HG02938 (cell line): ENCODE data around the gene DZIP1L.
"Not testable (repeated sequence)": the region's sequence is repeated elsewhere in the genome, so short reads cannot be mapped to it uniquely, and the experiment has no call there.

Source experiments
- ATAC-seq: cut with Tn5 transposase; IDR thresholded peaks from one replicate; pipeline ENCODE4 v1.9.1; 2021; ENCODE audit warnings: mild to moderate bottlenecking, moderate library complexity; ENCODE audit not compliant: unreplicated experiment

DZIP1L gene

GRCh38 chr3:138114431-138114918, 933 bp downstream of the DZIP1L start:
- ATAC-seq: no peak

DNA sequence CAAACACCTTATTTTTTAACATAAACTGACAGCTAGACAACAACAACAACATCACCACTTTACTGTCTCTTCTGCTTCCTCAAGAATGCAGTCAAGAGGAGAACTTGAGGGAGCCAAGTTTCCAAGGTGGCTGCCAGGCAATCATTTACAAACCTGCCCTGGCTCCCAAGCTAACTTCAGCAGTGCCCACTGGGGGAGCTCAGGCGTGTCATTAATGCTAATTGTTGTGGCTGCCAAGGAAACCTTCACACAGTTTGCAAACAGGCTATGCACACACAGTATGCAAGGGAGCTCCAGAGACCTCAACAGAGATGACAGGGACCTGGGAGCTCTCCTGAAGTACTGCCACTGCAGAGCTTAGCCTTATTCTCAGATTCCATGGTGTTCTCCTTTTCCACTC, 2.1 kb downstream of the DZIP1L start:
- no peak for ATAC-seq

GRCh38 chr3:138112362-138112761, 3.0 kb downstream of the DZIP1L start:
- ATAC-seq: no peak

DNA sequence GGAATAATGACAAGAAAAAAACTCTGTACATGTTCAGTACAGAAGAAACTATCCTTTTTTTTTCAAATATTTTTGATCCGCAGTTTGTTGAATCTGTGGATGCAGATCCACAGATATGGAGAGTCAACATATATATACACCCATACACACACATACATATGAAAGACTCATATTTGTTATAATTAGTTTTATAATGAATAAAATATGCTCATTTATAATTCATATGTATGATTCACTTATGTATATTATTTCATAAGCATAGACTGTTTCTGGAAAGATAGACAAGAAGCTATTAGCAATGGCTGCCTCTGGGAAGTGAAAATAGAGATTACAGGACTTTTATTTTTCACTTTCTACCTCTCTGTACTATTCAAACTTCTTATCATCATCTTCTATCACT, 9.8 kb downstream of the DZIP1L start:
- no peak for ATAC-seq

DNA sequence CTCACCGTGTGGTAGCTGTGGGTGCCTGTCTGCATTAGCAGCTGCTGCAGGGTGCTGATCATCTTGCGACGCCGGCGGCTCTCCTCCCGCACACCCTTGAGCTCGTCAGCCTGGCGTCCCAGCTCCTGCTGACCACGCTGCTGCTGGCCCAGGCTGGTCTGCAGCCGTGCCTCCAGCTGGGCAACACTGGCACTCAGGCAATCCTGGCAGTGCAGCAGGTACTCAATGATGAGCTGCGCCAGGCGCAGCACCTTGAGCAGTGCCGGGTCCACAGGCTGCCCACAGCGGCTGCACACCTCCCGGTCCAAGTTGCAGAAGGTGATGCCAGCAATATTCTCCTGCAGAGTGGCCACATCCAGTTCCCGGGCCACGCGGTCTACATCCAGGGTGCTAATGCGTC, 11.9 kb downstream of the DZIP1L start:
- no peak for ATAC-seq

- ATAC-seq: not testable (repeated sequence)
These were observed 14.0 kb downstream of the DZIP1L start for GRCh38 chr3:138101351-138101940.

DNA sequence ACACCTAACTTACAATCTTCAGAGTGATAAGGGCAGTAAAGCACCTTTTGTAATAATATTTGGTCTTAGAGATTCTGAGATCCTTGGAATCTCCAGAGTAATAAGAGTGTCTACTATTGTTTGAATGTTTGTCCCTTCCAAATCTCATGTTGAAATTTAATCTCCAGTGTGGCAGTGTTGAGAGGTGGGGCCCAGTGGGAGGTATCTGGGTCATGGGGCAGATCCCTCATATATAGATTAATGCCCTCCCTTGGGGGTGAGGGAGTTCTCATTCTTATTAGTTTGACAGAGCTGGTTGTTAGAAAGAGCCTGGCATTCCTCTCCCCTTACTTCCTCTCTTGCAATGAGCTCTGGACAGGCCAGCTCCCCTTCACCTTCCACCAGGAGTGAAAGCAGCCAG, 16.0 kb downstream of the DZIP1L start:
- ATAC-seq: no peak

- ATAC-seq: peak; percentile 88
These were observed 17.9 kb downstream of the DZIP1L start for GRCh38 chr3:138097192-138098172.

- ATAC-seq: no peak
These were observed 21.7 kb downstream of the DZIP1L start for GRCh38 chr3:138093721-138094120.

DNA sequence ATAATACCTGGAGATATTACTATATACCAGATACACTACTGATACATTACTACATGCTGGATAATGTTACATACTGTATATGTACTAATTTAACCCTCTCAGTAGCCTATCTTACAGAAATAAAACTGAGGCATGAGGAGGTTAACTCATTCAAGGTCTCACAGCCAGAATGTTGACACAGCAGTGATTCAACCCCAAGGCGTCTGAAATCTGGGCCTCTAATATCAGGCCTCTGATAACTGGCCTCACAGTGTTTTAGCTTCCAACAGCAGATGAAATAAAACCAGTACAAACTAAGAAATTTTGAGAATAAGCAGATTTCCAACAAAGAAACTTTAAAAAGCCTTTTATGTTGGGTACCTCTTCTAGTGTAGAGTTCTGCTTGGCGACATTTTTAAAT, 23.4 kb downstream of the DZIP1L start:
- no peak for ATAC-seq

DNA sequence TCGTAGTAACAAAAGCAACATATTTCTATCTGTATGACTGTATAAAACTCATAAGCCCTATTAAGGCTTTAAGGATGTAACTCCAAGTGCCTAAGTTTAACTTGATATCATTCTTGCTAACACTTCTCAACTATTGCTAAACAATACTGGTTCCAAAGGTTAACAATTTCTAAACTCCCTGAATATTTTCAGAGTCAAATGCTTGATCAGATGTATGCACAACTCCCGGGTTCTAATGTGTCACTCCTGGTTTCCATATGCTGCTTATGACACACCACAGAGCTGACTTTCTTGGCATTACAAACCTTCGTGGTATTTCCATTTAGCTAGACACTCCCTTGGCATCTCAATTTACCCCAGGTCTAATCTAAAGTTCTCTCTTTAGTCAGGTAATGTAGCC, 26.3 kb downstream of the DZIP1L start:
- no peak for ATAC-seq

- ATAC-seq: not testable (repeated sequence)
These were observed 29.7 kb downstream of the DZIP1L start for GRCh38 chr3:138085745-138086144.

DNA sequence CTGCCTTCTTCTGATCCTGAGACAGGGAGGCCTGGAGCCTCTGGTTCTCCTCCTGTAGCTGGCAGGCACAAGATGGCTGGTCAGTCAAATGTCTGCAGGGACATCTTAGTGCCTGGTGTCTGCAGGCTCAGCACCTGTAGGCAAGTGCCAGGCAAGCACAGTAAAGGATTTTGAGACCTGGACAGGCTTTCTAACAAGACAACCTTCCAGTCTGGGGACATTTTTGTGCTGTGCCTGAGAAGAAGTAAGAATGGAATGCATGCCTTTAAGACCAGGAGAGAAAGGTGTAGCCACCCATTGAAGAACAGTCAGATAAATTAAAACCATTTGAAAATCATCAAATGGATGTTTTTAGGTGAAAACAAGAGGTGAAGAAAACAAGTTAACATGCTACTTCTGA, 31.2 kb downstream of the DZIP1L start:
- no peak for ATAC-seq

- ATAC-seq: peak; percentile 36
These were observed 32.4 kb downstream of the DZIP1L start for GRCh38 chr3:138082992-138083386.

GRCh38 chr3:138082085-138082991, 33.1 kb downstream of the DZIP1L start:
- peak; percentile 82 for ATAC-seq

DNA sequence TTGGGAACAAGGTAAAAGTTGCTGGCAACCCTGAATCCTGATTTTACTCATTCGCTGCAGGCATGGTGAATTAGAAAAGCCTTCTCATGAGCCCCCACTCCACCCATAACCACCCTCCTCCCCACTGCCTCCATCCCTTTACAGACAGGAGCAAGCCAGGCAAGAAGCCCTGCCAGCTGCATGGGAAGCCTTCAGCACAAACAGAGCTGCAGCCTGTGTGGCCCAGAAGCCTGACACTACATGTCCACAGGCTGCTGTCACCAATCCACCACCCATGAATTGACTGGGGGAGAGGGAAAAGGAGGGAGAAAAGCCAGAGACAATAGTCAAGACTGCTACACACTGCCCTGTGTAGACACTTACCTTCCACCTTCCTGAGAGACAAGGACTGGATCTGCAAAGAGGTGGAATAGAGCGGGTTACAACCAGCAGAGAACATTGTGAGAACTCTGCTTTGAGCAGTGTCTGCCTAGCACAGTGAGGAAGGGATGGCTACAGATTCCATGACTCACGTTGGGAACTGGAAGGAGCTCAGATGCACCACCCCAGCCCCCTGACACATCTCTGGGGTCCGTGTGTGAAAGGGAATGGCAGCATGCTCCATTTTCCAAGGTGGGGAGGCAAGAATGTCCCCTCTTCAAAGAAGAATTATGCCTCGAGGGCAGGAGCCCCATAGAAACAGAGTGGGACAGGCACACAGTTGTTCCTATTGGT, 33.9 kb downstream of the DZIP1L start:
- no peak for ATAC-seq

GRCh38 chr3:138079901-138080300, 35.5 kb downstream of the DZIP1L start:
- no peak for ATAC-seq

DNA sequence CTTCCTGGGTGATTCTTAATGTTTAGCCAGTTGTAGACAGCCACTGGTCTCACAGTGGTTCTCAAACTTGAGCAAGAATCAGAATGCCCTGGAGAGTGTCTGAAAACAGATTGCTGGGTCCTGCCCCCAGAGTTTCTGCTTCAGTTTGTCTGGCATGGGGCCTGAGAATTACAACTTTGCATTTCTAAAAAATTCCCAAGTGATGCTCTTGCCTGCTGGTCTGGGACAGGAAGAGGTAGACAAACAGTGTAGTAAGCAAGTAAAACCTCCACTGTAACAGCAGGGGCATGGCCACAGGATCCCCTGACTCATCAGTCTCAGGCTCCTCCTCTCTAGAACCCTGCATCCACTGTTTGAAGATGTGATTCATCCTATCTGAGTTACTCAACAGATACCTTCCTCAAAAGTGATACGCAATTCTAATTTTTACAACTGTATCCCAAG, 36.5 kb downstream of the DZIP1L start:
- ATAC-seq: no peak

DNA sequence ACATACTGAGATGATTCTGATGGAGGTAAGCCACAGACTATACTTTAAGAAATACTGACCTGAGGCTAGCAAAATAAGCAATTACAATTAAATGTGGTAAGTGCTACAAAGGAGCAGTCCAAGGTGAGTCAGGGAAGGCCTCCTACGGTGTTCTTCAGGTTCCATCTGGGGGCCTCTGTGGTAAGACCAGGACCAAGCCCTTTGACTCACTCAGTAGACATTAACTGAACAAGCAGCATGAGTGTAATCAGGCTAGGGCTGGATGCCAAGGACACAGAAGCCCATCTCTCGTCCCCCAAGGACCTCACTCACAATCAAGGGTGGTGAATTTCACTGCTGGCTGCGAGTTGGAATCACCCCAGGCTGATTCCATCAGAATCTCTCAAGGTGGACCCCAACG, 37.3 kb downstream of the DZIP1L start:
- no peak for ATAC-seq

DNA sequence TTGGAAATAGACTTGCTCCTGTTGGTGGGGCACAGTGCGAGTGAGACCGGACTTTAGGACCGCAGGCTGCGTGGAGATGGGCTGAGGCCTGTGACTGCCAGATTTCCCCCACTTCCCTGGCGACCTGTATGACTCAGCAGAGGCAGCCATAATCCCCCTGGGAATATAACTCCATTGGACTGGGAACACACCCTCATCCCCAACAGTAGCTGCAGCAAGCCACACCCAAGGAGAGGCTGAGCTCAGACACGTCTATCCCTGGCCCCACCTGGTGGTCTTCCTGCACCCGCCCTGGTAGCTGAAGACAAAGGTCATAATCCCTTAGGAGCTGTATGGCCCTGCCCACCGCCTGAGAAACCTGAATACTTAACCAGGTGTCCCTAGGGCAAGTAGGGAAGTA, 42.6 kb downstream of the DZIP1L start:
- no peak for ATAC-seq
